ENCODE measurements around the gene HSPA2. TPM values are rescaled to one million over a fixed set of nuclear protein-coding genes. Genes with fewer than 3 reads are reported as not detected.

The HSPA2 gene
- total RNA-seq = 44.0 and 49.8 TPM in 2 replicates

DNA sequence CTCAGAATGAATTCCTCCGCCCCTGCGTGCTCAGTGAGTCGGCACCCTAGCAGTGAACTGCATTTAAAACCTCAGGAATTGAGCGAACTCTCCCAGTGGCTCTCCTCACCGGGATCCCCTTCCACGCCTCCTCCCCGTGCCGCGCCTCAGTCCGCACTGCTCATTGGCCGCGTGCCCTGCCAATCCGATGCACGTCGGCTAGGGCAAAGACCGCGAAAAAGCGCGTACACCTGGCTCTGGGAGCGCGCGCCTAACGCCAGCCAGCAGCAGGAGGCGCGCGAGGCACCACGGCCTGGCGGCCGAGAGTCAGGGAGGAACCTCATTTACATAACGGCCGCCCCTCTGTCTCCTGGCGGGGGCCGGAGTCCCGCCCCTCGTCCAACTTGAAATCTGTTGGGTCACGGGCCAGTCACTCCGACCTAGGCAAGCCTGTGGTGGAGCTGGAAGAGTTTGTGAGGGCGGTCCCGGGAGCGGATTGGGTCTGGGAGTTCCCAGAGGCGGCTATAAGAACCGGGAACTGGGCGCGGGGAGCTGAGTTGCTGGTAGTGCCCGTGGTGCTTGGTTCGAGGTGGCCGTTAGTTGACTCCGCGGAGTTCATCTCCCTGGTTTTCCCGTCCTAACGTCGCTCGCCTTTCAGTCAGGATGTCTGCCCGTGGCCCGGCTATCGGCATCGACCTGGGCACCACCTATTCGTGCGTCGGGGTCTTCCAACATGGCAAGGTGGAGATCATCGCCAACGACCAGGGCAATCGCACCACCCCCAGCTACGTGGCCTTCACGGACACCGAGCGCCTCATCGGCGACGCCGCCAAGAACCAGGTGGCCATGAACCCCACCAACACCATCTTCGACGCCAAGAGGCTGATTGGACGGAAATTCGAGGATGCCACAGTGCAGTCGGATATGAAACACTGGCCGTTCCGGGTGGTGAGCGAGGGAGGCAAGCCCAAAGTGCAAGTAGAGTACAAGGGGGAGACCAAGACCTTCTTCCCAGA is at the start of gene HSPA2:
Gene HSPA2, plus strand, starts transcription at position 534 of the 995 bp plus-strand sequence. Its CDS starts 109 bp downstream, at position 643.

DNA sequence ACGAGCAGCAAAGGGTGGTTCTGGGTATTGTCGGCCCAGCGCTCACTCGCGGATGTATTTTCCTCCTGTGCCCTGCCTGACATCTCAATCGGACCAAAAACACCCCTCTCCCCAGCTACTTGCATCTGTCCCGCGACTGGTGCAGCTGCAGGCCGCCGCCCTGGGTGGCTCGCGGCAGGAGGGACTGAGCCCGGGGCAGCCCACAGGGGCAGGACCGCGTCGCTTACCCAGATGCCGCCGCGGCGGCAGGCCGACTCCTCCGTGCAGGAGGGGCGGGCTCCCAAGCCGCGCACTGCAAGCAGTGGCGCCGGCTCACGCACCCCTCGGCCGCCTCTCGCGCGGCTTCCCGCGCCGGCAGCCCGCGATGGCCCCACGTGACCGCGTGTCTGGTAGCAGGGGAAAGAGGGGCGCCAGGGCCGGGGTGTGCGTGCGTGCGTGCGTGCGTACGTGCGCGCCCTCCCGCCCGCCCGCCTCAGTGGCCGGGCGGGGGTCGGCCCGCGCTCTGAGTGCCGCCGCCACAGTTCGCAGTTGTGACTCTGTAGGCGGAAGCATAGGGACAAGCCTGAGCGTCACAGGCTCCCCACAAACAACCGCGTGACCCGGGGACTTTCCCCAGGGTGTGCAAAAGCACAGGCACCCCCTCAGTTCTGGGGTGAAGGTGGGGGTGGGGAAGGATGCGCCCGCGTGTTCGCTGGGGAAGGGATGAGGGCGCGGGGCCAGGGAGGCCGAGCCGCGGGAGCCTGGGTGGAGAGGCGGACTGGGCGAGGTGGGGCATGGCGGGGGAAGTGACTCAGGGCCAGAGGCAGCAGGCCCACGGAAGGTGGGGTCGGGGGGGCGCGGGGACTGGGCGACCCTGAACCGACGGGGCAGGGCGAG is 36.9 kb upstream of the HSPA2 start, which contains the start of gene ZBTB25:
Gene ZBTB25, minus strand, starts transcription at position 405 of the 876 bp plus-strand sequence. CDS start 13,305 bp downstream, outside the sequence.

DNA sequence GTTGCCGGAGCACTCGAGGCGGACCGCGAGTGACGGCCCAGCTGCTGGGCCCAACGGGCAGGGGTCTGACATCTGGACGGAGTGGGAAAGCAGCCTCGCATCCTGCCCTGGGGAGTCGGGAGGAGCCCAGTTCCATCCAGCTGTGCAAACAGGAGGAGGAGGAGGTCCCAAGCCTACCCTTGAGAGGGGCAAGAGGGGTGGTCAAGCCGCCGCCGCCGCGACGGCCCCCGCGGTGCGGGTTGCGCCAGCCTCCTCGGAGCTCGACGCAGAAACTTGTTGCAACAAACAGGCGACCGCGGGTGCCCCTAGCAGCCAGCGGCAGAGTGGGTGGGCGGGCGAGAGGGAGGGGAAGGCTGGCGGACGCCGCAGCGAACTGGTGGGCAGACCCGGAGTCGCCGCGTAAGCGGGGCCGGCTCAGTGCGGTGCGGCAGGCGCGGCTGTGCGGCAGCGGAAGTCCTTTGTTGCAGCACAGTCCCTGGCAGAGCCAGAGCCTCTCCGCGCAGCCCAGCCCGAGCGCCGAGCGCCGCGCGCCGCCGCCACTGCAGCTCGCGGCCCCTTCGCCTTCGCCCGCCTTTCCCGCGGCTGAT is 36.1 kb upstream of the HSPA2 start, which contains the start of gene ZBTB1:
Gene ZBTB1, plus strand, starts transcription at position 461 of the 587 bp plus-strand sequence. CDS start 16,735 bp downstream, outside the sequence.

DNA sequence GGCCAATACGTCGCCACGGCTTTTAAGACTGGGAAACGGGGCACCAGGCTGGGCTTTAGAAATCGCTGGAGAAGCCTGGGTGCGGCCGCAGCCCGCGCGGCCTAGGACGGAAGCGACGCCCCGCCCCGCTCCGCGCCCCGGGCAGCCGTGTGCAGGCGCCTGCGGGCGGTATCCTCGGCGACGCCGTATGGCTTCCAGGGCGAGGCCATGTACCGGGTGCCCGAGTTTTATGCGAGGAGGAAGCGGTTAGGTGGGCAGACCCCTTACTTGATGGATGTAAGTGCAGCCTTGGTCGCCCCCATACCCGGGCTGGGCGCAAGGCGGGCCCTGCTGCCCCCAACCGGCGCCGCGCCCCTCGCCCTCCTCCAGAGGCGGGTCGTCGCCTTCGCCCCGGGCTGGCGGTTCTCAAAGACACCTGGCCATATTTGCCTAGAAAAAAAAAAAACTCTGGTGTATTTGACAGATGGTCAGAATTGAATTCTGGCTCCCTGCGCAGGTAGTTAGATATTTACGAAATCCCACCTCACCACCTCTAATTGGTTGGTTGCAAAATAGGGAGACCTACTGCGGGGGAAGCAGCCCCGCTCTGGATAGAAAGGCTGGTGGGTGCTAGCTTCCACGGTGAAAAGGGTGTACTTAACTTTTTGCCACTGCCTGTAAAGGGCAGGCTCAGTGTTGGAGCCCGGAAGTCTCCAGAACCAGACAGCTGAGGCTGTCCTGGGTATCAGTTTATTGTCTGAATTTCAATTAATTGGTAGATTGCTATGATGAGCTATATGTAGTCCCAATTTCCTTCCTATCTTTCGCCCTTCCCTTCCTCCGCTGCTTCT is 9.5 kb downstream of the HSPA2 start, which contains the start of gene PPP1R36:
Gene PPP1R36, plus strand, starts transcription at position 171 of the 830 bp plus-strand sequence. Its CDS starts 37 bp downstream, at position 208.

Other genes with a start within 250 kb of the HSPA2 start
- 0.63 TPM in 1 of 2 replicates, not detected in the other for gene ESR2, start 246.4 kb upstream of the HSPA2 start, total RNA-seq
- gene MTHFD1, start 152.4 kb upstream of the HSPA2 start, total RNA-seq = 43.1 and 89.1 TPM in 2 replicates
- 0.98 and 7.0 TPM in 2 replicates for gene AKAP5, start 75.2 kb upstream of the HSPA2 start, total RNA-seq
- 3.6 and 8.9 TPM in 2 replicates for gene ZBTB25, start 36.9 kb upstream of the HSPA2 start, total RNA-seq
- gene ZBTB1, start 36.0 kb upstream of the HSPA2 start, total RNA-seq = 17.3 and 30.6 TPM in 2 replicates
- gene PPP1R36, start 9.2 kb downstream of the HSPA2 start, total RNA-seq = 0.25 and 0.33 TPM in 2 replicates
- gene PLEKHG3, start 163.7 kb downstream of the HSPA2 start, total RNA-seq = 60.0 and 136 TPM in 2 replicates

Data from mesangial cell (primary cell).